Measurements from ENCODE around the gene TMEM30B.

- TF ChIP-seq ZNF48 (tag by site-specific recombination; IDR thresholded peaks at IDR 0.05) (no peak), ZNF580 (tag by site-specific recombination; IDR thresholded peaks at IDR 0.05) (no peak), ZNF571 (tag by site-specific recombination; IDR thresholded peaks at IDR 0.05) (no peak), ZNF10 (tag by site-specific recombination; IDR thresholded peaks at IDR 0.05) (no peak), ZNF274 (IDR thresholded peaks at IDR 0.05; ENCODE audit: low read length) (no peak), ZNF274 (tag by site-specific recombination; IDR thresholded peaks at IDR 0.05; ENCODE audit: borderline replicate concordance) (no peak), CTCF (tag by site-specific recombination; IDR thresholded peaks at IDR 0.05) (no peak), ZNF747 (tag by site-specific recombination; IDR thresholded peaks at IDR 0.05) (no peak), ZNF626 (tag by site-specific recombination; IDR thresholded peaks at IDR 0.05) (no peak), ZNF830 (tag by site-specific recombination; IDR thresholded peaks at IDR 0.05; ENCODE audit: low read depth) (no peak)
- TF ChIP-seq, protein P1, sequence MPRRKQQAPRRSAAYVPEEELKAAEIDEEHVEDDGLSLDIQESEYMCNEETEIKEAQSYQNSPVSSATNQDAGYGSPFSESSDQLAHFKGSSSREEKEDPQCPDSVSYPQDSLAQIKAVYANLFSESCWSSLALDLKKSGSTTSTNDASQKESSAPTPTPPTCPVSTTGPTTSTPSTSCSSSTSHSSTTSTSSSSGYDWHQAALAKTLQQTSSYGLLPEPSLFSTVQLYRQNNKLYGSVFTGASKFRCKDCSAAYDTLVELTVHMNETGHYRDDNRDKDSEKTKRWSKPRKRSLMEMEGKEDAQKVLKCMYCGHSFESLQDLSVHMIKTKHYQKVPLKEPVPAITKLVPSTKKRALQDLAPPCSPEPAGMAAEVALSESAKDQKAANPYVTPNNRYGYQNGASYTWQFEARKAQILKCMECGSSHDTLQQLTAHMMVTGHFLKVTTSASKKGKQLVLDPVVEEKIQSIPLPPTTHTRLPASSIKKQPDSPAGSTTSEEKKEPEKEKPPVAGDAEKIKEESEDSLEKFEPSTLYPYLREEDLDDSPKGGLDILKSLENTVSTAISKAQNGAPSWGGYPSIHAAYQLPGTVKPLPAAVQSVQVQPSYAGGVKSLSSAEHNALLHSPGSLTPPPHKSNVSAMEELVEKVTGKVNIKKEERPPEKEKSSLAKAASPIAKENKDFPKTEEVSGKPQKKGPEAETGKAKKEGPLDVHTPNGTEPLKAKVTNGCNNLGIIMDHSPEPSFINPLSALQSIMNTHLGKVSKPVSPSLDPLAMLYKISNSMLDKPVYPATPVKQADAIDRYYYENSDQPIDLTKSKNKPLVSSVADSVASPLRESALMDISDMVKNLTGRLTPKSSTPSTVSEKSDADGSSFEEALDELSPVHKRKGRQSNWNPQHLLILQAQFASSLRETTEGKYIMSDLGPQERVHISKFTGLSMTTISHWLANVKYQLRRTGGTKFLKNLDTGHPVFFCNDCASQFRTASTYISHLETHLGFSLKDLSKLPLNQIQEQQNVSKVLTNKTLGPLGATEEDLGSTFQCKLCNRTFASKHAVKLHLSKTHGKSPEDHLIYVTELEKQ (tag by site-specific recombination; IDR thresholded peaks at IDR 0.05; ENCODE audit: borderline replicate concordance), result no peak
- TF ChIP-seq, protein P2, sequence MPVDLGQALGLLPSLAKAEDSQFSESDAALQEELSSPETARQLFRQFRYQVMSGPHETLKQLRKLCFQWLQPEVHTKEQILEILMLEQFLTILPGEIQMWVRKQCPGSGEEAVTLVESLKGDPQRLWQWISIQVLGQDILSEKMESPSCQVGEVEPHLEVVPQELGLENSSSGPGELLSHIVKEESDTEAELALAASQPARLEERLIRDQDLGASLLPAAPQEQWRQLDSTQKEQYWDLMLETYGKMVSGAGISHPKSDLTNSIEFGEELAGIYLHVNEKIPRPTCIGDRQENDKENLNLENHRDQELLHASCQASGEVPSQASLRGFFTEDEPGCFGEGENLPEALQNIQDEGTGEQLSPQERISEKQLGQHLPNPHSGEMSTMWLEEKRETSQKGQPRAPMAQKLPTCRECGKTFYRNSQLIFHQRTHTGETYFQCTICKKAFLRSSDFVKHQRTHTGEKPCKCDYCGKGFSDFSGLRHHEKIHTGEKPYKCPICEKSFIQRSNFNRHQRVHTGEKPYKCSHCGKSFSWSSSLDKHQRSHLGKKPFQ (tag by site-specific recombination; IDR thresholded peaks at IDR 0.05), result no peak
Observed at GRCh38 chr14:61271552-61271951, 9.6 kb downstream of the TMEM30B start.
